ENCODE results near the gene SPTBN4.

GRCh38 chr19:40465025-40465556 is 1.7 kb upstream of the SPTBN4 start:
- TF ChIP-seq CTCF (IDR thresholded peaks at IDR 0.05; ENCODE audit: insufficient read depth, low read length): no peak
- peak; percentile 48; the same call in 1 of the 2 replicates for TF ChIP-seq POLR2AphosphoS5 (IDR thresholded peaks at IDR 0.05; ENCODE audit: low read depth)
